ENCODE data around the gene GRIN1.
"Not testable (repeated sequence)": the region's sequence is repeated elsewhere in the genome, so short reads cannot be mapped to it uniquely, and the experiment has no call there.

GRIN1 gene

GRCh38 chr9:137129456-137130175 lies 9.3 kb upstream of the GRIN1 start:
- DNase-seq = peak; percentile 76 to 93

GRCh38 chr9:137130176-137130755 lies 8.7 kb upstream of the GRIN1 start:
- DNase-seq = no peak

DNA sequence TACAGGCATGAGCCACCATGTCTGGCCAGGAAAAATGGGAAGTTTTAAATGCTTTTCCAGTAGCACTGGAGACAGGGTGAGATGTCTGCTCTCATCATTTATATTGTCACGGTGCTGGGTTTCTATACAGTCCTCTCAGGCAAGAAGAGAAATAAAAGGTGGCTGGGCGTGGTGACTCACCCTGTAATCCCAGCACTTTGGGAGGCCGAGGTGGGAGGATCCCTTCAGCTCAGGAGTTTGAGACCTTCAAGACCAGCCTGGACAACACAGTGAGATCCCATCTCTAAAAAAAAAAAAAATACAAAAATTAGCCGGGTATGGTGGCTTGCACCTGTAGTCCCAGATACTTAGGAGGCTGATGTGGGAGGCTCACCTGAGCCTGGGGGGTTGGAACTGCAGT lies 4.8 kb upstream of the GRIN1 start:
- DNase-seq = no peak

- not testable (repeated sequence) for DNase-seq
These were observed 3.8 kb upstream of the GRIN1 start for GRCh38 chr9:137135154-137135553.

GRCh38 chr9:137136261-137136880 lies 2.6 kb upstream of the GRIN1 start:
- DNase-seq = peak in 1 of 2 experiments; percentile 41

DNA sequence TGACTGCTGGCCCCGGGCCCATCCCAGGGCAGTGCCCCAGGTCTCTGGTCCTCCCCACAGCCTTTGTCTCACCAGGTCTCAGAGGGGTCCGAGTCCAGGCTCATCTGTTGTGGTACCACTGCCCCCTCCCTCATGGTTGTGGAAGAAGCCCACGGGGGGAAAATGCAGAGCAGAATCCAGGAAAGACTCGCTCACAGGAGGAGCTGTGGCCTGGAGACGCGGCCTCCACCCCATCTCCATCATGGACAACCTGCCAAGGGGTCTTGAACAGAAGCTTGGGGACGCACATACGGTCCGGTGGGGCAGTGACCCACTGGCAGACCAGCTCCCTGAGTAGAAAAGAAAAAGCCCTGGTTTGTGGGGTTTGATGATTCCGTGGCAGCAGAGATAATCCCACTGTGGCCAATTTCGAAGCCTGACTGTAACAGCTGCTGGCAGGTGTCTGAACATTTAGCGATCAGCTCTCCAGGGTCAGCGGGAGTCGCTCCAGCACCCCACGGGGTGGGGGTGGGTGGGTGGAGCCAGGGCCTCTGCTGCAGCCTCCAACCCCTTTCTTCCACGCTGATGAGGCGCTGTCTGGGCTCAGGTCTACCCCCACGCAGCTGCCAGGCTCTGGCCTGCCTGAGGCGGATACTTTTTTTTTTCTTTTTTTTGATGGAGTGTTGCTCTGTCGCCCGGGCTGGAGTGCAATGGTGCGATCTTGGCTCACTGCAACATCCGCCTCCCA lies 1.9 kb upstream of the GRIN1 start:
- DNase-seq = peak in 1 of 2 experiments; percentile 83

DNA sequence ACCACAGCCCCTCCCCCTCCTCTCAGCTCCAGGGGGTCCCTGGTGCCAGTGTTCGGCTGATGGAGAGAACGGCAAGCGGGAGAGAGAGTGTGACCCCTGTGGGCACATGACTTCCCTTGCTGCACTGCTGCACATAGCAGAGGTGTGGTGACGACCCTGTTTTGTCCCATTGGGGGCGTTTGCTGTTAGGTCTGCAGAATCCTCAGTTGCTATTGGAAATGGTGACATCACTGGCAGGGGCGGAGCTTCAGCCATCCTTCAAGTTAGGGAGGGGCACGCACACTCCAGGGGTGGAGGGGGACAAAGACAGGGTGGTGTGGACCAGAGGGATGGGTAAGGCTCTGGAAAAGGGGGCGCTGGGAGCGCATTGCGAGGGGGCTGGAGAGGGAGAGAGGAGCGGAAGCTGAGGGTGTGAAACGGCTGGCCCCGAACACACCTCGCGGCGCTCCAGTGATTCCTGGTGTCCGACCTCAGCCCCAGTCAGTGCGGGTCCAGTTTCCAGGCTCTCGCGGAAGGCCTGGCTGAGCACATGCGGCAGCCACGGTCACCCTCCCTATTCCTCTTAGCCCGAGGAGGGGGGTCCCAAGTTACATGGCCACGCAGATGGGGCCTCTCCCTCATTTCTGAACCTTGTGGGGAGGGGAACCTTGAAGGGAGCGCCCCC lies 764 bp upstream of the GRIN1 start:
- peak; percentile 93 to 95 for DNase-seq

DNA sequence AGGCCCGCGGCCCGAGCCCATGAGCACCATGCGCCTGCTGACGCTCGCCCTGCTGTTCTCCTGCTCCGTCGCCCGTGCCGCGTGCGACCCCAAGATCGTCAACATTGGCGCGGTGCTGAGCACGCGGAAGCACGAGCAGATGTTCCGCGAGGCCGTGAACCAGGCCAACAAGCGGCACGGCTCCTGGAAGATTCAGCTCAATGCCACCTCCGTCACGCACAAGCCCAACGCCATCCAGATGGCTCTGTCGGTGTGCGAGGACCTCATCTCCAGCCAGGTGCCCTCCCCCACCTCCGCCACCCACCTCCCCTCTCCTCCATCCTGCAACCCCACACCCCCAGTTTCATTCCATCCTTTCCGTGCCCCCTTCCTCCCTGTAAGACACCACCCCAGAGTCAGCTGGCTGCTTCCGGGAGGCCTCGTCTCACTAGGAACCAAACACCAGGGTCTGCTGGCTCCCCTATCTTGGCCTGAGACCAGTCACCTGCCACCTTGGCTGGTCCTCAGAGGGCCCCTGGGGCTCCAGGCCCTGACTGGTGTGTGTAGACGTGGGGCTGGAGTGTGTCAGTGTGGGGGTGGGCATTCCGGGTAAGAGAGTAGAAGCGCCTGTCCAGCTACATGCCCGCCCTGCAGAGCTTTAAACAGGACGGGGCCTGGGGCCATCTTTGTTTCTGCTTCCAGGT lies 655 bp downstream of the GRIN1 start:
- DNase-seq = no peak

- no peak for DNase-seq
These were observed 1.4 kb downstream of the GRIN1 start for GRCh38 chr9:137140151-137141012.

DNA sequence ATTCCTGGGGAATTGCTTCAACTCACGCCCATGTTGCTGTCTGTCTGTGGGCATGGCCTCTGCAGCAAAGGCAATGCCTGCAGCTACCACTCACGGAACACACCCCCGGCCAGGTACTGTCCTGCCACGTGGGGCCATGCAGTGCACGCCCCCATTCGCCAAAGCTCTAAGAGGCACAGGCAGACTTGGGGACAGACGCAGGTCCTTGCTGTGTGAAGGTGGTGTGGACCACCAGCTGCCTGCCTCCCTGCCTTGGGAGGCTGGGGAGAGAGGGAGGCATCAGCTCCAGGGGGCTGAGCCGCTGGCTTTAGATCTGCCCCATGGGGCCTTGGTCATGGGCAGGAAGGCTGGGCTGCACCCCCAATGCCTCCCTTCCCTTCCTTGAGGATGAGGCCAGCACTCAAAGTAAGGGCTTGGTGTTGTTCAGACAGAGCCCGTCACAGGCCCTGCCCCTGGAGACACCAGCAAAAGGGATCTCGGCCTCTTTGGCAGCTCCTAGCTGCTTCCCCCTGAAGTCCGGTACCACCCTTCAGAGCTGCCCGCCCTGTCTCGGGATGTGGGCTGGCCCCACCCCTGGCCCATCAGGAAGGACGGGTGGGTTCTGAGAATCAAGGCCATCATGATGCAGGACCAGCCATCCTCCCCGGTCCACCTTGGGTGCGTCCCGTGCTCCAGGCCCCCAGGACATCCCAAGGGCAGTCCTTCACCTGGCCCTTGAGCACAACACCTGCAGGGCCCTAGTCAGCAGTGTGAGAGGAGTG lies 2.3 kb downstream of the GRIN1 start:
- no peak for DNase-seq

DNA sequence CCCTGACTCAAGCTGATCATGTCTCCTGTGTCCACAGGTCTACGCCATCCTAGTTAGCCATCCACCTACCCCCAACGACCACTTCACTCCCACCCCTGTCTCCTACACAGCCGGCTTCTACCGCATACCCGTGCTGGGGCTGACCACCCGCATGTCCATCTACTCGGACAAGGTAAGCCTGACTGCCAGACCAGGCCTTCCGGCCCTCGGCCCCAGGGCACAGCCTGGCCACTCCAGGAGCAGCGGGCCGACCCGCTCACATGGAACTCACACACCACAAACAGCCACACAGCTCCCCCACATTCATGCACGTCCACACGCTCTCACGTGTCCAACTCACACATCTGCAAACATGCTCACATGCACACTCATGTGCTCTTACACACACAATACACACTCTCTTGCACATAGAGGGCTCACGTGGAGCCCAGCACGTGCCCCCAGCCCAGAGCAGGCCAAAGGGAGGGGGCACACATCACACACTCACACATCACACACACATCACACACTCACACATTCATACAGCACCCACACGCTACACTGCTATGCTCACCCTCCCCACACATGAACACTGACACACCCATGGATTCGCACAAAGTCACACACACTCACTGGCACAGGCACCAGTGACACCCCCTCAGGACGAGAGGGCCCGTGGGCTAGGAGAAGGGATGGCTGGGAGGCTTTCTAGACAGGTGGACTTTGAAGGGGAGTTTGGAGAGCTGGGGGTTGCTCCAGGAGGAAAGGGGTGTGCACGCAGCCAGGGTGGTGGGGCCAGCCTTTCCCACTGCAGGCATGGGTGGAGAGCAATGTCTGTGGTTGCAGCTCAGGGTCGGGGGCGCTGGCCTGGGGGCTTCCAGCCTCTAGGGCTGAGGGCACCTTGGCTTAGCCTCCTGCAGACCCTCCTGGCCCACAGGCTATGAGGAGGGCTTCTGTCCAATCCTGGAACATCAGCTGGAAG lies 3.3 kb downstream of the GRIN1 start:
- no peak for DNase-seq

DNA sequence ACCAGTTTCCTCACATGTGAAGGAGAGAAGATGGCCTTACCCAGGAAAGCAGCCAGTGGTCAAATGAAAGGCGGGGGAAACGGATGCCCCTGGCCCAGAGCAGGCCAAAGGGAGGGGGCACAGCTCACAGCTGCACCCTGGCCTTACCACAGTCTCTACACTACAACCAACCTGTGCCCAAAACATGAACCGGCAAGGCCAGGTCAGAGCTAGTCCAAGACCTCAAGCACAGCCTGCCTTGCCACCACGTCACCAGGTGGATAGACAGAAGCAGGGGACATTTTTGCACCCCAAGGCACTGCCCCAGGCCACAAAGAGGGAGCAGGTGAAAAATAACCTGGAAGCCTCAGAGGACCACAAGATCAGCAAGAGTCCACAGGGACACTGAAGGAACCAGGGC lies 4.5 kb downstream of the GRIN1 start:
- DNase-seq = no peak

DNA sequence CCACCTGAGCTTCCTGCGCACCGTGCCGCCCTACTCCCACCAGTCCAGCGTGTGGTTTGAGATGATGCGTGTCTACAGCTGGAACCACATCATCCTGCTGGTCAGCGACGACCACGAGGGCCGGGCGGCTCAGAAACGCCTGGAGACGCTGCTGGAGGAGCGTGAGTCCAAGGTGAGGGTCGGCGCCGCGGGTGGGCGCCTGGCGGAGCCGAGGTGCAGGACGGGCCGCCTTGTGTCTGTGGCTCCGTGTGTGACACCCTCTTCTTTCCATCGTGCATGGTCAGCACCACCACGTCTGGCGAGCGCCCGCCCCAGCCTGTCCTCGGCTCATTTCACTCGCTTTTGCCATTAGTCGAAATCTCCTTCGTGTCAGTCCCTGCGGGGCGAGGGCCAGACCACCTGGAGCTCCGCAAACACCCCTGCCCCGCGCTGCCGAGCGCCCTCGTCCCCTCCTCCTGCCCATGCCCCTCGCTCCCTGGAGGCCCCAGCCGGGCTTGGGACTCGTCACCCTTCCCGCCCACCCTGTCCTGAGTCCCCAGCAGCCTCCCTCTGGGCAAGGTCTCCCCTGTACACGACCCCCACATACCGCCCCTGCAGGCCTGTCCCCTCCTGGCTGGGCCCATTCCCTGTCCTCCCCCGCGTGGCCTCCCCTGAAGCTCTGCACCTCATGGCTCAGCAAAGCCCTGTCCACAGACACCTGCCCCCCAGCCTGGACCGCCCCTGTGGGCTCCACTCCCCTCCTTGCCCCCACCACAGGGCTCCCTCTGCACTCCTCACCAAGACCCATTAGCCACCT lies 7.0 kb downstream of the GRIN1 start:
- DNase-seq = no peak

- no peak for DNase-seq
These were observed 7.6 kb downstream of the GRIN1 start for GRCh38 chr9:137146527-137146918.

DNA sequence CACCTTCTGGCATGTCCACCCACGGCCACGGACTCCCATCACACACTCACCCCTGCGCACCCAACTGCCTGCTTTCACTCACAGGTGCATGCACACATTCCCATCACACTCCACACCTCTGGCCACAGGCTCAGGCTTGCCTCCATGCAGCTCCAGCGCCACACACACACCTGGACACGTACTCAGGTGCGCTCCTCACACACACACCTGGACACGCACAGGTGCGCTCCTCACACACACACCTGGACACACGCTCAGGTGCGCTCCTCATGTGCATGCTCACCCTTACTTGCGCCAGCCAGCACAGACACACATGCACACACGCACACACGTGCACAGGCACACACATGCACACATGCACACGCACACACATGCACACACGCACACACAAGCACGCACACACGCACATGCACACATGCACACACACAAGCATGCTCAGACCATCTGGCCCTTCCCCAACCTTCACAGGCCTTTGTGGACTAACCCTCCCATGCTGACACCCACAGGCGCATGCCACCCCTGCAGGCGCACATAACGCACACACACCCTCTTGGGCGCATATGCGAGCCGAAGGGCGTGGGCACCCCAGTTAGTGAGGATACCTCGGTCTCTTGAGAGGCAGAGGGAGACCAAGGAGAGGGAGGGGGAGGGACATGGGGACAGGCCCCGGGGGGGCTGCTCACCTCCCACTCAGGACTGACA lies 8.3 kb downstream of the GRIN1 start:
- DNase-seq = no peak

DNA sequence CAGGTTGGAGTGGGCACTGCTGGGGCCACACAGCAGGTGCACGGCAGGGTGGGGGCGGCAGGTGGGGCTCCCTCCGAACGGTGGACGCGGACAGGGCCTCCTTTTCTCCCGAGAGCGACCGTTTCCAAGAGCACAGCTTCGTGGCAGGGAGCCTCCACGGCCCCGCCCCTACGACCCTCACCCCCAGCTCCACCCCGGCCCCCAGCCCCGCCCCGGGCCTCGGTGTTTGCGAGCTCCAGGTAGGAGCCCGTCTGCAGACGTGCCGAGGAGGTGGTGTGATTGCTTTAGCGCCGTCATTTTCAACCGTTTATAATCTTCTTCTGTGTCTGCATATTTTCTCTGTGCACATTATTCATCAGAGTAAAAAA lies 8.8 kb downstream of the GRIN1 start:
- DNase-seq = no peak

- DNase-seq = no peak
These were observed 9.3 kb downstream of the GRIN1 start for GRCh38 chr9:137148242-137148641.

DNA sequence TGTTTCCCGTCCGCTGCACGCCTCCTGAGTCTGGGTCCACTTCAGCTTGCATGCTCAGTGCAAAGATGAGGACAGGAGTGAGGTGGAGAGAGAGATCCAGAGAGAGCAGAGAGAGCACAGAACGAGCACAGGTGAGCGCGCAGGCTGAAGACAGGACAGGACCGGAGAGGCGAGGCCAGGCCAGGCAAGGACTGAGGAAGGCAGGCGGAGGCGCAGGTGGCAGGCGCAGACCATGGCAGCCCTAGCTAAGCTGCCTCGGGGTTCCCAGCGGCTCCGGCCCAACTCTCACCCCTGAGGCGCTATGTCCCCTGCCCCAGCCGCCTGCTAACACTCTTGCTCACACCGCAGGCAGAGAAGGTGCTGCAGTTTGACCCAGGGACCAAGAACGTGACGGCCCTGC lies 9.7 kb downstream of the GRIN1 start:
- DNase-seq = no peak

All from NCI-H524 (cell line).